NCI-H2171 treated with DMSO at 0.1 percent for 48 hours (cell line): ENCODE data around the gene NAV2.
"Not testable (repeated sequence)": the region's sequence is repeated elsewhere in the genome, so short reads cannot be mapped to it uniquely, and the experiment has no call there.

Experiments used
- DNase-seq: peaks from one replicate; lab custom pipeline; 2025; lab: John Stamatoyannopoulos, UW

The NAV2 gene

DNA sequence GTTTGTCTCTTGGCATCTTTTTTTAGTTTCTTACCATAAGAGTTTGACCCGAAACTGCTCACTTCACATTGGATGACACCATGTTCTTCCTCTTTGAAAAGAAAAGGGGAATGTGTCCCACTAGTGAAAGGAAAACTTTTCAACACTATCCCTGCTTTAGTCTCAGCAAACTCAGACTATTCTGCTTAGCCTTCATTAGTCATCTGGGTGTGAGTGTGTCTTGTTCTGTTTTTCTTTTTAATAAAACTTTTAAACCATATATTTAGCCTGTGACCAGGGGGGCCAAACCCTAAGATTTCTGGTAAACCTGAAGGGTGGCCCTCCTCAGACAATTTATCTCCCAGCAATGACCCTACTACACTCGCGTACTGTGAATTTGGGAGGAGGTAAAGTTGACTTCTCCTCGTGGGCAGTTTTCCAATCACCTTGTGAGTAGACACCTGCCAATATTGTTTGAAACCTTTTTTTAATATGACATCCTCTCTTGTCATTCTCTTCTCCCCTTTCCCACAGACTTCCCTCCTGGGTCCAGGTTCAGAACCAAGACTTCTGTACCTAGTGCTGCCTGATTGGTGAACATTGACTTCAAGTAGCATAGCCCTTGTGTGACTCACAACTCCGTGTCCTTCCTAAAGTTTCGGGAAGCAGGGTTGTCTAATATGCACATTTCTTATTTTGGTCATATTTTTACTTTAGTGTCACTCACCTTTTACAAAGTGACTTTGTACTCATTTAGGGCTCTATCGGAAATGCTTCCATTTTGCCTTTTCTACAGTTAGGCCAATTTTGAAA lies 407.7 kb downstream of the NAV2 start:
- no peak for DNase-seq

DNA sequence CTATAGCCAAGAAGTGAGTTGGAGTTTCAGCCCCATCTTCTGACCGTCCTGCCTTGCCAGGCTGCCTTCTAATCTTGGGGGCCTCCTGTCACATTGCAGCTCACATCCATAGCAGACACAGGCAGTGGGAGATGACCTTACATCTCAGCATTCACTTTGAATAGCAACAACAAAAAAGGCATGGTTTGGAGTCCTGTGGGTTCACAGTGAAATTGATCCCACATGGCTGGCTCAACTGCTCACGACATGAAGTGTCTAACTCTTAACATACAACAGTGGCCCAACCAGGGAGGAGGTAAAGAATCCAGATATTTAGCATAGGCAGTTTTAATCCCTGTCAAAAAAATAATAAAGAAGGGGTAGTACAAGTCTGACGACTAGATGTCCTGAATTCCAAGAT lies 409.5 kb downstream of the NAV2 start:
- DNase-seq = no peak

GRCh38 chr11:20125927-20126326 lies 413.3 kb downstream of the NAV2 start:
- no peak for DNase-seq

DNA sequence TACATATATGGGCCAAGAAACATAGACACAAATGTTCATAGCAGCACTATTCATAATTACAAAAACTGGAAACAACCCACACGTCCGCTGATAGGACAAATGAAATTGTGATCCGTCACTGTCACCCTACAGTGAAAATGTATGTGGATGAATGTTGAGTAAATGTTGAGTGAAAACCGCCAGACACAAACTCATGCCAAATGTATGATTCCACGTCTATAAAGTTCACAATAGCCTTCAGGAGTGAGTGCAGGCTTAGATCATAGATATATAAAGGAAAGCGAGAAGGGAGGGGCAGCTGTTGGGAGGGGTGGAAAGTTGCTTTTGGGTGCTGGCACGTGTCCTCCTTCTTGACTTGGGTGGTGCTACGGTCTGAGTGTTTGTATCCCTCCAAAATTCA lies 414.1 kb downstream of the NAV2 start:
- DNase-seq = no peak

DNA sequence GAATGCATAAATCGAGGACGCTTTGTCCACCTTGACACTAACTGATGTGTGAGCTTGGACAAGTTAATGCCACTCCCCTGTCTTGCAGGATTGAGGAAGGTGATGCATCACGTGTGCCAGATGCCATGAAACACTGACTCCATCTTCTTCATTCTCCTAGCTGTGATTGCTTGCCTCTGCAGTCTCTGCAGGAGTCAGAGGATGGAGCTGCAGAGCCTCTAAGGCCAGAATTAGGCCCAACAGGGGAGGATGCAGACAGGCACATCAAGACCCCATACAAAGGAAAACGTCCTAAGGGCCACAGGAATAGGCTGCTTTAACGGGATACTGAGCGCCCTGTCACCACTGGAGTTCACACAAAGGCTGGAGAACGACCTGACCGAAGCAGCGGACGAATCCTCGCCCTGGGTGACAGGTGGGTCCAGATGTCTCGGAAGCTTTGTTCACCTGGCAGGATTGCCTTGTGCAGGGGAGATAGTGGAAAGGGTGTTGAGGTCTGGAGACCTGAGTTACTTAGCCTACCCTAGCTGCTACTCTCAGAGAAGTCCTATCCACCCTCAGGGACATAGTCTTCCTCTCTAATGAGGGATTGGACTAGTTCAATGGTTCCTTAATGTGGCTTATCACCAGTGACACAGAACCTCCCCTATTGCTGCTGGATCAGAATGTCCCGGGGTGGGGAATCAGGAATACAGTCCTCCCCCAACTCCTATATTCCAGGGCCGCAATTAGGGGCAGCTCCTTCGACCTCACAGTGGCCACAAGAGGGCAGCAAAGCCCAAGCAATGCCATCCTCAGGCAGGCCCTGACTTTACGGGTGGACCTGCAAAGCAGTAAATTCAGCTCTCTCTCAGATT lies 415.3 kb downstream of the NAV2 start:
- DNase-seq = peak; percentile 31

GRCh38 chr11:20128528-20128825 lies 415.8 kb downstream of the NAV2 start:
- DNase-seq = not testable (repeated sequence)

GRCh38 chr11:20129665-20130064 lies 417.0 kb downstream of the NAV2 start:
- DNase-seq = no peak

DNA sequence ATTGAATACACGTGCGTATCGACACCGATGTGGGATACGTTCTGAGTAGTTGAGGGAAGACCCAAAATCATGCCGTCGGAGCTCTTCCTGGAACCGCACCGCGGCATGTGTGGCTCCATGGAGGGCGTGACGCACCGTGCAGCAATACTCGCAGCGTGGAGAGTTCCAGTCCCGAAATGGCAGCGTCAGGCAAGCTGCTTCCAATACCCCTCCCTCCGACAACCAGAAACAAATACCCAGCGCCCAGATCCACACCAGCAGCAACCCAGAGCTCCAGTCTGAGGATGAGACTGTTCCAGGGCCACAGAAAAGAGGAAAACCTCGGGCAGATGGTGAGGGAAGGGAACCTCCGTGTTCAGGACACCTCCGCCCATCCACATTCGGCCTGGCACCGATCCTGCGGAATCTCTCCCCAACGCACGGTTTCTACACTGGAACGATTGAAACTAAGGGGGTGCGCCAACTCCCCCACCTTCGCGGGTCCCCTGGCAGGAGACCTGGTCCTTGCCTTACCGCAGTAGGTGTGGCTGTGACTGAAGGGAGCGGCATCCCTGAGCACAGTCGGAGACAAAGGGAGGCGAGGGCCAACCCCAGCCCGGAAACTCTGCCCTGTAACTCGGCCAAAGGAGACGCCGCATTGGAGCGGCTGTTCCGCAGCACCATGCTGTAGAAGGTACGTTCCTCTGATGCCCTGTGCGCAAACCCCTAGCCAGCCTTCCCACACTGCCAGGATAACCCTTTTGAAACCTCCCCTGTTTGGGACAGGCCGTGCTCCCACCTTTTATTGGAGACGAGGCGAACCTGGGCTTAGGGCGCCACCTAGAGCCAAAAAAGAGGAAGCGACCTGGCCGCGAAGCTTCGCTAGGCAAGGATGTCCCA lies 419.4 kb downstream of the NAV2 start:
- DNase-seq = no peak

DNA sequence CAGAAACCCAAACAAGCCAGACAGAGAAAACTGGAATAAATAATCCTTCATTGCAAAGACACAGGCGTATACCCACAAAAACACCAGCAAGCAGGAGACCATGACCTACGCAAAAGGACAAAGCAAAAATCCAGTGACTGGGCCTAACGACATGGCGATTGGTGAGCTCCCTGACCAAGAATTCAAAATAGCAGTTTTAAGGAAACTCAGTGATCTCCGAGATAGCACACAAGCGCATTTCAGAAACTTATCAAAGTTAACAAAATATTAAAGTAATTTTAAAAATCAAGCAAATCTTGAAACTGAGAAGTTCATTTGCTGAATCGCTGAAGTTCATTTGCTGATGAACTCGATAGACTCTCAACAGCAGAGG lies 420.0 kb downstream of the NAV2 start:
- no peak for DNase-seq

GRCh38 chr11:20134991-20135736 lies 422.5 kb downstream of the NAV2 start:
- no peak for DNase-seq

GRCh38 chr11:20137637-20138036 lies 425.0 kb downstream of the NAV2 start:
- DNase-seq = no peak

- no peak for DNase-seq
These were observed 426.1 kb downstream of the NAV2 start for GRCh38 chr11:20138707-20139106.

DNA sequence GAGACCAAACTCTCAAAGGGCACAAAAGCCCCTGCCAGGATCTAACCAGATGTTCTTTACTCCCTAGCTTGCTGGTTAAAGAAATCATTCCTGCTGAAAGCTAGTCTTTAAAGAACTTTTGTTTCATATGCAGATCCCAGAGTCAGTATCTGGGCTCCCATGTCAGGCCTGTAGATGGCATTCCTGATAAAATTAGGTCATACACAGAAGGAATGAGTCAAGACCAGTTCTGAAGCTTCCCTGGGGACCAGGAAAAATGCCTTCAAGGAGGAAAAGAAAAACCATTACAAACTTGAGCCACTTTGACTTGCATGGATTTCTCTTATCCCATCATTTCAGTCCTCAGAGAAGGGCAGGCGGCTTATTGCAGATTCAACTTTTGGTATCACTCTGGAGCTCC lies 441.7 kb downstream of the NAV2 start:
- DNase-seq = no peak

GRCh38 chr11:20155683-20156279 lies 443.1 kb downstream of the NAV2 start:
- no peak for DNase-seq

GRCh38 chr11:20156280-20156875 lies 443.7 kb downstream of the NAV2 start:
- no peak for DNase-seq

- DNase-seq = no peak
These were observed 444.4 kb downstream of the NAV2 start for GRCh38 chr11:20156876-20157613.

DNA sequence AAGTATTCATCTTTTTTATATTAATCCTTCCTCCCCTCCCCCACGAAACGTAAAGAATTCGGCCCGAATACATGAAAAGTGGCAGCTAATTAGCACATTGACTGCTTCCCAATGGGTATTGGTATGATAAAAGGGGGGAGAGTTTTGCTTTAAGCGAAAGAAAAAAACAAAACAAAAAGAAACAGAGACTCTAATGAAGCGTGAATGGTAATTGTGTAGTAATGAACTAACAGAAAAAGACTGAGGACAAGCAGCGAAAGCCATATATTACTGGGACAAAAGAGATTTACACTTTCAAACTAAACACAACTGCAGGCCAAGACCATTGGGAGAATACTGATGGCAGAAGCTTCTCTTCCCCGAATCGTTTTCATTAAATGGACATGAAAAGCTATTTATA lies 445.1 kb downstream of the NAV2 start:
- no peak for DNase-seq

DNA sequence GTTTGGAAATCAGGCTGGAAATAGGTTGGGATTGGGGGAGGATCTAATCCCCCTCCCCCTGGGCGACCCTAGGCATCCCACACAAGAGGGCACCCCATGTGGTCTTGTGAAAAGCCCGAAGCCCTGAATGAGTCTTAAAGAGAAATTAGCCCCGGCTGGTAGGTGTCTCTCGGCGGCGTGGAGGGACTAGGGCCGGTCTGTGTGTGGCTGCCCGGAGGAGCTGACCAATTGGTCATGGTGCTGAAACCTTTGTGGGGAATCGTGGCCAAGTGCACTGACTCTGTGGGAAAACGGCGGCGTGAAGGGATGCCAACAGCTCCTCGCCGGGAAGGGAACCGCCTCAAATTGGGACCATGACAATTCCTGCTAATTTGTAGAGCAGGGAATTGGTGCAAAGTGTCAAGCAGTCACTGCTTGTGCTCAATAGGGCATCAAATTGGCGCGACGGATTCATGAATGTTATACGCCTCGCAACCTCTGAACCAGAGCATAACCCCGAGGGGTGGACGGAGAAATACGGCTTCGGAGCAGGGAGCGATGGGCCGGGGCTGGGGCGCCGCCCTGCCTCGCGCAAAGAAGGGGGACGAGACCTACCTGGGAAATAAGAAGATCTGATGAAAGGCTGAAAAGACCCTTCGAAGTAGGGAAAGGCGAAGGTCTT lies 446.1 kb downstream of the NAV2 start:
- DNase-seq = no peak

- no peak for DNase-seq
These were observed 447.1 kb downstream of the NAV2 start for GRCh38 chr11:20159466-20160381.
